Thyroid gland (tissue), 4 donors: ENCODE results near the gene MAD1L1. TPM values are rescaled to one million over a fixed set of nuclear protein-coding genes. Genes with fewer than 3 reads are reported as not detected.

Experiments
- DNase-seq, 2 donors: peaks; one replicate each; pipeline ENCODE4 v3.0.0-alpha.2; 2019
- H3K27ac ChIP-seq, 3 donors: fragments of 200-600 bp; sonication (generic); 1 replicate in 2 of 3; 2 replicates in 1 of 3; pipeline ENCODE4 v1.5.1; 2016 to 2019; ENCODE audit warnings: mild to moderate bottlenecking in 1 of 3, moderate library complexity in 1 of 3
- H3K27me3 ChIP-seq: fragments of 200-600 bp; sonication (generic); one replicate; pipeline ENCODE4 v1.5.1; 2019
- H3K36me3 ChIP-seq, 2 donors: fragments of 200-600 bp; sonication (generic); one replicate each; pipeline ENCODE4 v1.5.1; 2016 to 2019
- H3K4me1 ChIP-seq, 2 donors: fragments of 200-600 bp; sonication (generic); one replicate each; pipeline ENCODE4 v1.5.1; 2017 to 2019
- H3K4me3 ChIP-seq, 3 donors: fragments of 200-600 bp; sonication (generic); replicated peaks in 1 of 3; 1 replicate in 2 of 3; 2 replicates in 1 of 3; pipeline ENCODE4 v1.5.1; 2016; ENCODE audit warnings: mild to moderate bottlenecking in 1 of 3
- H3K9me3 ChIP-seq: fragments of 200-600 bp; sonication (generic); one replicate; pipeline ENCODE4 v1.5.1; 2017
- POLR2A ChIP-seq, 2 donors: fragments of 450-650 bp; IDR thresholded peaks; one replicate each; pipeline ENCODE4 v1.6.1; 2017; ENCODE audit warnings: antibody characterized with exemption in 2 of 2, mild to moderate bottlenecking in 2 of 2, moderate library complexity in 1 of 2
- WGBS, 2 donors: methylation state at CpG; one replicate each; pipeline ENCODE4 v1.1.5; 2017; 5-methylcytosine and 5-hydroxymethylcytosine counted together
- intact Hi-C: fragments of 100-400 bp; cut with DNase I; formaldehyde crosslinking; loops from one replicate; pipeline ENCODE4 v1.15.1; 2023
- total RNA-seq, 4 donors: library from RNA; depleted of rRNA; stranded (reverse); fragments of >200 nt; gene quantifications; one replicate each; pipeline ENCODE4 v1.2.3, GENCODE V29; 2016
- TF ChIP-seq, protein P1 (sequence below), 6 experiments: fragments of 200-600 bp in 3 of 6; fragments of 450-650 bp in 3 of 6; sonication (generic) in 3 of 6; IDR thresholded peaks; one replicate each; pipeline ENCODE4 v1.5.1; 2016 to 2019; ENCODE audit warnings: antibody characterized with exemption in 6 of 6, mild to moderate bottlenecking in 2 of 6, inconsistent platforms in 1 of 6, moderate library complexity in 1 of 6

MAD1L1 gene
- total RNA-seq, 4 donors from 2014 or later = 27.4 to 38.6 (median 33.9) TPM

DNA sequence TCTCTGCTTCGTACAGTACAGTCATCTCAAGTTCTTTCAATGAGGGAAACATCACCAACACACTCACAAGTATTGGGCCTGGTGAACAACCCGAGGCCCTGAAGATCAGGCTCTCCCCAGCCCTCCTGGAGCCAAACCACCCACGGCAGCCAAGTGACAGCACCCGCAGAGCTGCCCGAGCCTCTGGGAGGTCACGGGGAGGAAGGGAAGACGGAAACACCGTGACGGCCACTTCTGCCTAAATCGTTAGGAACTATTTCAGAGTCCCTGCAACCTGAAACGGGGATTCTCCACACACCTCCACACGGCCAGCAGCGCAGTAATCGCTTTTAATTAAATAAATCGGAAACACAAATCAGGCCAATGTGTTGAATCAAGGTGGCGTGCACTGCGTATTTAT is 222.6 kb downstream of the MAD1L1 start:
- DNase-seq = no peak
- Histone ChIP-seq H3K4me1 (peaks cover 0 to 7% of the 10 kb centered on the region in 2 donors), H3K9me3 (no peaks in the 10 kb centered on the region), H3K27me3 (no peaks in the 10 kb centered on the region), H3K4me3 (no peak overlapping the region), H3K36me3 (no peaks in the 10 kb centered on the region), H3K27ac (no peak overlapping the region)
- TF ChIP-seq POLR2A (IDR thresholded peaks at IDR 0.05) = no peak
- TF ChIP-seq, protein P1, sequence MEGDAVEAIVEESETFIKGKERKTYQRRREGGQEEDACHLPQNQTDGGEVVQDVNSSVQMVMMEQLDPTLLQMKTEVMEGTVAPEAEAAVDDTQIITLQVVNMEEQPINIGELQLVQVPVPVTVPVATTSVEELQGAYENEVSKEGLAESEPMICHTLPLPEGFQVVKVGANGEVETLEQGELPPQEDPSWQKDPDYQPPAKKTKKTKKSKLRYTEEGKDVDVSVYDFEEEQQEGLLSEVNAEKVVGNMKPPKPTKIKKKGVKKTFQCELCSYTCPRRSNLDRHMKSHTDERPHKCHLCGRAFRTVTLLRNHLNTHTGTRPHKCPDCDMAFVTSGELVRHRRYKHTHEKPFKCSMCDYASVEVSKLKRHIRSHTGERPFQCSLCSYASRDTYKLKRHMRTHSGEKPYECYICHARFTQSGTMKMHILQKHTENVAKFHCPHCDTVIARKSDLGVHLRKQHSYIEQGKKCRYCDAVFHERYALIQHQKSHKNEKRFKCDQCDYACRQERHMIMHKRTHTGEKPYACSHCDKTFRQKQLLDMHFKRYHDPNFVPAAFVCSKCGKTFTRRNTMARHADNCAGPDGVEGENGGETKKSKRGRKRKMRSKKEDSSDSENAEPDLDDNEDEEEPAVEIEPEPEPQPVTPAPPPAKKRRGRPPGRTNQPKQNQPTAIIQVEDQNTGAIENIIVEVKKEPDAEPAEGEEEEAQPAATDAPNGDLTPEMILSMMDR (IDR thresholded peaks at IDR 0.05) = no peak
- intact Hi-C loops = no loop called here
- 93 to 94% methylated on average over 17 of the region's 17 CpGs for WGBS, 2 donors

GRCh38 chr7:2009541-2010001 is 223.2 kb downstream of the MAD1L1 start:
- no peak overlapping the region for H3K4me3 ChIP-seq
- TF ChIP-seq, protein P1 (IDR thresholded peaks at IDR 0.05) = no peak
- TF ChIP-seq POLR2A (IDR thresholded peaks at IDR 0.05) = no peak
- peaks cover 0 to 7% of the 10 kb centered on the region in 2 donors for H3K4me1 ChIP-seq
- intact Hi-C loops = no loop called here
- H3K27me3 ChIP-seq = no peaks in the 10 kb centered on the region
- WGBS, 2 donors = 87 to 88% methylated on average over 12 to 15 of the region's 16 CpGs
- no peak overlapping the region for H3K27ac ChIP-seq
- H3K9me3 ChIP-seq = no peaks in the 10 kb centered on the region
- H3K36me3 ChIP-seq = no peaks in the 10 kb centered on the region
- DNase-seq = no peak

GRCh38 chr7:2008936-2009540 is 223.7 kb downstream of the MAD1L1 start:
- H3K27ac ChIP-seq = no peak overlapping the region
- H3K9me3 ChIP-seq = no peaks in the 10 kb centered on the region
- TF ChIP-seq POLR2A (IDR thresholded peaks at IDR 0.05) = no peak
- TF ChIP-seq, protein P1 (IDR thresholded peaks at IDR 0.05) = no peak
- no peak overlapping the region for H3K4me3 ChIP-seq
- WGBS, 2 donors = 89 to 93% methylated on average over 3 to 25 of the region's 25 CpGs
- intact Hi-C loops = no loop called here
- DNase-seq = no peak
- peaks cover 0 to 7% of the 10 kb centered on the region in 2 donors for H3K4me1 ChIP-seq
- no peaks in the 10 kb centered on the region for H3K36me3 ChIP-seq
- no peaks in the 10 kb centered on the region for H3K27me3 ChIP-seq

- DNase-seq = peak in 1 of 2 donors; percentile 0
- TF ChIP-seq POLR2A (IDR thresholded peaks at IDR 0.05) = no peak
- TF ChIP-seq, protein P1 (IDR thresholded peaks at IDR 0.05) = no peak
- WGBS, 2 donors = 86 to 87% methylated on average over 9 to 26 of the region's 28 CpGs
- no peaks in the 10 kb centered on the region for H3K27me3 ChIP-seq
- no peaks in the 10 kb centered on the region for H3K9me3 ChIP-seq
- peaks cover 0 to 7% of the 10 kb centered on the region in 2 donors for H3K4me1 ChIP-seq
- no peak overlapping the region for H3K4me3 ChIP-seq
- H3K36me3 ChIP-seq = no peaks in the 10 kb centered on the region
- intact Hi-C loops = no loop called here
- H3K27ac ChIP-seq = no peak overlapping the region
Observed at GRCh38 chr7:2008101-2008935, 224.4 kb downstream of the MAD1L1 start.

DNA sequence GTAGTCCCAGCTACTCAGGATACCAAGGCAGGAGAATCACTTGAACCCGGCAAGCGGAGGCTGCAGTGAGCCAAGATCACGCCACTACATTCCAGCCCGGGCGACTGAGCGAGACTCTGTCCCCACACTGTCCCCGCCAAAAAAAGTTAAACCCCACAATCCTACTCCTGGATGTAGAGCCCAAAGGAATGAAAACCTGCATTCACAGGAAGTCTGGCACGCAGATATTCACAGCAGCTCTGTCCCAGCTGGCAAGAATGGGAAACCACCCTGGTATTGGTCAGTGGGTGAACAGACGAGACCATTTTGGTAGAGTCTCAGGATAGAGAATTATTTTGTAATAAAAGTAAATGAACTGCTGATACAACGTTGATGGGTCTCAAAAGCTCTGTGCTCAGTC is 225.2 kb downstream of the MAD1L1 start:
- peaks cover 0 to 4% of the 10 kb centered on the region in 2 donors for H3K4me1 ChIP-seq
- intact Hi-C loops = no loop called here
- H3K36me3 ChIP-seq = no peaks in the 10 kb centered on the region
- no peak for DNase-seq
- TF ChIP-seq, protein P1 (IDR thresholded peaks at IDR 0.05) = no peak
- no peak for TF ChIP-seq POLR2A (IDR thresholded peaks at IDR 0.05)
- H3K27ac ChIP-seq = no peak overlapping the region
- WGBS, 2 donors = 95 to 96% methylated on average over 10 of the region's 10 CpGs
- H3K9me3 ChIP-seq = no peaks in the 10 kb centered on the region
- H3K4me3 ChIP-seq = no peak overlapping the region
- no peaks in the 10 kb centered on the region for H3K27me3 ChIP-seq
